Progenitor cell of endocrine pancreas (in vitro differentiated cells): ENCODE data around the gene ANKRD6. TPM values are rescaled to one million over a fixed set of nuclear protein-coding genes. Genes with fewer than 3 reads are reported as not detected.

Experiments used
- DNase-seq: peaks from one replicate; pipeline ENCODE4 v3.0.0; 2021; ENCODE audit warnings: low spot score; ENCODE audit not compliant: unreplicated experiment
- H3K27ac Mint-ChIP-seq: 2 replicates; pipeline ENCODE4 v1.8.0; 2021; ENCODE audit warnings: mild to moderate bottlenecking, moderate library complexity, mixed read lengths
- H3K27me3 Mint-ChIP-seq: 2 replicates; pipeline ENCODE4 v1.8.0; 2021; ENCODE audit warnings: mixed read lengths
- H3K36me3 Mint-ChIP-seq: 2 replicates; pipeline ENCODE4 v1.8.0; 2022; ENCODE audit warnings: mixed read lengths; ENCODE audit not compliant: insufficient read depth
- H3K4me1 Mint-ChIP-seq: 2 replicates; pipeline ENCODE4 v1.8.0; 2021; ENCODE audit warnings: low read depth, mixed read lengths
- H3K4me3 Mint-ChIP-seq: 2 replicates; pipeline ENCODE4 v1.8.0; 2021; ENCODE audit warnings: low read depth, mild to moderate bottlenecking, moderate library complexity, mixed read lengths
- H3K9me3 Mint-ChIP-seq: 2 replicates; pipeline ENCODE4 v1.8.0; 2021; ENCODE audit warnings: low read depth, mixed read lengths
- total RNA-seq: library from RNA; stranded (reverse); gene quantifications from 2 replicates; pipeline ENCODE4 v1.2.1, GENCODE V29; 2021
- TF ChIP-seq, protein P1 (sequence below): fragments of 200-600 bp; sonication (generic); IDR thresholded peaks from one replicate; pipeline ENCODE4 v1.5.0; 2021; ENCODE audit warnings: antibody characterized with exemption, mild to moderate bottlenecking; ENCODE audit not compliant: unreplicated experiment

Gene ANKRD6
- total RNA-seq, 1 donor from 2014 or later: 32.4 TPM

GRCh38 chr6:89555806-89556205 lies 122.9 kb downstream of the ANKRD6 start:
- peaks cover 11% of the 10 kb centered on the region for H3K9me3 Mint-ChIP-seq
- H3K36me3 Mint-ChIP-seq: peaks cover 6% of the 10 kb centered on the region
- H3K27me3 Mint-ChIP-seq: no peaks in the 10 kb centered on the region
- TF ChIP-seq, protein P1, sequence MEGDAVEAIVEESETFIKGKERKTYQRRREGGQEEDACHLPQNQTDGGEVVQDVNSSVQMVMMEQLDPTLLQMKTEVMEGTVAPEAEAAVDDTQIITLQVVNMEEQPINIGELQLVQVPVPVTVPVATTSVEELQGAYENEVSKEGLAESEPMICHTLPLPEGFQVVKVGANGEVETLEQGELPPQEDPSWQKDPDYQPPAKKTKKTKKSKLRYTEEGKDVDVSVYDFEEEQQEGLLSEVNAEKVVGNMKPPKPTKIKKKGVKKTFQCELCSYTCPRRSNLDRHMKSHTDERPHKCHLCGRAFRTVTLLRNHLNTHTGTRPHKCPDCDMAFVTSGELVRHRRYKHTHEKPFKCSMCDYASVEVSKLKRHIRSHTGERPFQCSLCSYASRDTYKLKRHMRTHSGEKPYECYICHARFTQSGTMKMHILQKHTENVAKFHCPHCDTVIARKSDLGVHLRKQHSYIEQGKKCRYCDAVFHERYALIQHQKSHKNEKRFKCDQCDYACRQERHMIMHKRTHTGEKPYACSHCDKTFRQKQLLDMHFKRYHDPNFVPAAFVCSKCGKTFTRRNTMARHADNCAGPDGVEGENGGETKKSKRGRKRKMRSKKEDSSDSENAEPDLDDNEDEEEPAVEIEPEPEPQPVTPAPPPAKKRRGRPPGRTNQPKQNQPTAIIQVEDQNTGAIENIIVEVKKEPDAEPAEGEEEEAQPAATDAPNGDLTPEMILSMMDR: no peak
- H3K4me3 Mint-ChIP-seq: no peak overlapping the region
- no peak for DNase-seq
- H3K27ac Mint-ChIP-seq: no peak overlapping the region
- H3K4me1 Mint-ChIP-seq: no peaks in the 10 kb centered on the region

DNA sequence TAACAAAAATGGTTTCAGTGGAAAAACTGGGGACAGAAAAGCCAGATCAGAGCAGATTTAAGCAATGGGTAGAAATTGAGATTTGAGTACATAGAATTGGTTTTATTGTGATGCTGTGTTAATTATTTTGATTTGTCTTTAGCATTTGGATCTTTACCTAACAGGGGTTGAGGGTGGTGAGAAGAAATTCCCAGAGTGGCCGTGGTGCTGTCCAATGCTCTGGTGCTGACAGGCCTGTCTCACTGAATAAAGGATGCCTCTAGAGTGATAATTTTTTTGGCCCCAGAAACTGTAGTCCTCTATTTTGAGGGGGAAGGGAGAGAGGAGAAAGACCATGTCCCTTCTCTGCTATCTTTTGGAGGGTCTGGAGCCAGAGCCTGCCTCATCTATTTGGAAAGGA lies 126.5 kb downstream of the ANKRD6 start:
- Mint-ChIP-seq H3K36me3 (peaks cover 6% of the 10 kb centered on the region), H3K4me3 (no peak overlapping the region), H3K27ac (no peak overlapping the region), H3K4me1 (peaks cover 10% of the 10 kb centered on the region), H3K27me3 (peaks cover 3% of the 10 kb centered on the region), H3K9me3 (peaks cover 11% of the 10 kb centered on the region)
- TF ChIP-seq, protein P1: no peak
- no peak for DNase-seq

GRCh38 chr6:89562093-89562973 lies 129.4 kb downstream of the ANKRD6 start:
- Mint-ChIP-seq H3K4me3 (no peak overlapping the region), H3K36me3 (peaks cover under 1% of the 10 kb centered on the region), H3K27me3 (peaks cover 3% of the 10 kb centered on the region), H3K4me1 (peaks cover 15% of the 10 kb centered on the region), H3K9me3 (peaks cover 1% of the 10 kb centered on the region), H3K27ac (no peak overlapping the region)
- DNase-seq: no peak
- TF ChIP-seq, protein P1: no peak

GRCh38 chr6:89563866-89564265 lies 130.9 kb downstream of the ANKRD6 start:
- no peaks in the 10 kb centered on the region for H3K9me3 Mint-ChIP-seq
- H3K27ac Mint-ChIP-seq: no peak overlapping the region
- no peak for DNase-seq
- peaks cover 25% of the 10 kb centered on the region for H3K4me1 Mint-ChIP-seq
- no peak overlapping the region for H3K4me3 Mint-ChIP-seq
- peaks cover 3% of the 10 kb centered on the region for H3K27me3 Mint-ChIP-seq
- no peaks in the 10 kb centered on the region for H3K36me3 Mint-ChIP-seq
- TF ChIP-seq, protein P1: no peak

- Mint-ChIP-seq H3K9me3 (no peaks in the 10 kb centered on the region), H3K27me3 (peaks cover 3% of the 10 kb centered on the region), H3K4me3 (no peak overlapping the region), H3K27ac (no peak overlapping the region), H3K36me3 (no peaks in the 10 kb centered on the region), H3K4me1 (peaks cover 25% of the 10 kb centered on the region)
- no peak for DNase-seq
- TF ChIP-seq, protein P1: no peak
These were observed 131.9 kb downstream of the ANKRD6 start for GRCh38 chr6:89564752-89565427.
